HG03457 (cell line): Measurements from ENCODE around the gene SAMD4B.
"Not testable (repeated sequence)": the region's sequence is repeated elsewhere in the genome, so short reads cannot be mapped to it uniquely, and the experiment has no call there.

Experiments
- ATAC-seq: cut with Tn5 transposase; IDR thresholded peaks from one replicate; pipeline ENCODE4 v1.9.1; 2021; ENCODE audit warnings: moderate number of reproducible peaks; ENCODE audit not compliant: unreplicated experiment

Gene SAMD4B

GRCh38 chr19:39310558-39311311, 31.5 kb upstream of the SAMD4B start:
- no peak for ATAC-seq

GRCh38 chr19:39314016-39314728, 28.0 kb upstream of the SAMD4B start:
- no peak for ATAC-seq

GRCh38 chr19:39315933-39316332, 26.3 kb upstream of the SAMD4B start:
- ATAC-seq, result no peak

- no peak for ATAC-seq
Observed at GRCh38 chr19:39316627-39317321, 25.4 kb upstream of the SAMD4B start.

- no peak for ATAC-seq
Observed at GRCh38 chr19:39317476-39317875, 24.7 kb upstream of the SAMD4B start.

GRCh38 chr19:39318071-39318470, 24.1 kb upstream of the SAMD4B start:
- no peak for ATAC-seq

- ATAC-seq, result no peak
Observed at GRCh38 chr19:39318690-39319089, 23.5 kb upstream of the SAMD4B start.

GRCh38 chr19:39319098-39319891, 22.9 kb upstream of the SAMD4B start:
- ATAC-seq, result no peak

- no peak for ATAC-seq
Observed at GRCh38 chr19:39319892-39320248, 22.4 kb upstream of the SAMD4B start.

- ATAC-seq, result no peak
Observed at GRCh38 chr19:39321117-39321831, 20.9 kb upstream of the SAMD4B start.

GRCh38 chr19:39321832-39322176, 20.4 kb upstream of the SAMD4B start:
- no peak for ATAC-seq

- ATAC-seq, result no peak
Observed at GRCh38 chr19:39324242-39324842, 17.9 kb upstream of the SAMD4B start.

GRCh38 chr19:39325778-39326665, 16.2 kb upstream of the SAMD4B start:
- no peak for ATAC-seq

GRCh38 chr19:39327363-39328045, 14.7 kb upstream of the SAMD4B start:
- ATAC-seq, result no peak

- no peak for ATAC-seq
Observed at GRCh38 chr19:39328046-39328705, 14.0 kb upstream of the SAMD4B start.

GRCh38 chr19:39329948-39330347, 12.3 kb upstream of the SAMD4B start:
- no peak for ATAC-seq

- no peak for ATAC-seq
Observed at GRCh38 chr19:39332293-39332692, 9.9 kb upstream of the SAMD4B start.

GRCh38 chr19:39332738-39333137, 9.5 kb upstream of the SAMD4B start:
- ATAC-seq, result not testable (repeated sequence)
